Sigmoid colon (tissue), 7 donors: Measurements from ENCODE around the gene PLXDC1. TPM values are rescaled to one million over a fixed set of nuclear protein-coding genes. Genes with fewer than 3 reads are reported as not detected.
A peak's percentile ranks its signal among the peaks of the same experiment; 100 is the strongest.

ENCODE experiments used
- DNase-seq: peaks from one replicate; pipeline ENCODE4 v3.0.0-alpha.2; 2019
- H3K27ac ChIP-seq, 4 donors: fragments of 200-600 bp; sonication (generic); one replicate each; pipeline ENCODE4 v1.5.1; 2016 to 2019; ENCODE audit warnings: mild to moderate bottlenecking in 1 of 4
- H3K27me3 ChIP-seq, 3 donors: fragments of 200-600 bp; sonication (generic); one replicate each; pipeline ENCODE4 v1.5.1; 2019; ENCODE audit warnings: mild to moderate bottlenecking in 1 of 3
- H3K36me3 ChIP-seq, 4 donors: fragments of 200-600 bp; sonication (generic); one replicate each; pipeline ENCODE4 v1.5.1; 2016 to 2019
- H3K4me1 ChIP-seq, 4 donors: fragments of 200-600 bp; sonication (generic); one replicate each; pipeline ENCODE4 v1.5.1; 2017 to 2019
- H3K4me3 ChIP-seq, 4 donors: fragments of 200-600 bp; sonication (generic); one replicate each; pipeline ENCODE4 v1.5.1; 2017 to 2019; ENCODE audit warnings: mild to moderate bottlenecking in 2 of 4, moderate library complexity in 1 of 4
- H3K9me3 ChIP-seq, 4 donors: fragments of 200-600 bp in 3 of 4; sonication (generic) in 3 of 4; one replicate each; pipeline versions ENCODE4 v1.5.1 to v1.6.1; 2013 to 2019
- EP300 ChIP-seq, 4 donors: sonication (generic); formaldehyde crosslinking; IDR thresholded peaks; one replicate each; pipeline ENCODE4 v1.6.1; 2017; ENCODE audit warnings: antibody characterized with exemption in 4 of 4
- POLR2A ChIP-seq, 2 donors: fragments of 450-650 bp; IDR thresholded peaks; one replicate each; pipeline ENCODE4 v1.6.1; 2016; ENCODE audit warnings: antibody characterized with exemption in 2 of 2, mild to moderate bottlenecking in 2 of 2, moderate library complexity in 2 of 2
- POLR2AphosphoS5 ChIP-seq, 4 donors: sonication (generic); formaldehyde crosslinking; IDR thresholded peaks; one replicate each; pipeline ENCODE4 v1.6.1; 2017; ENCODE audit warnings: antibody characterized with exemption in 4 of 4
- WGBS, 2 donors: extraction: QIAGEN DNeasy Blood & Tissue Kit; methylation state at CpG; one replicate each; pipeline ENCODE4 v1.1.7; 2013; 5-methylcytosine and 5-hydroxymethylcytosine counted together
- intact Hi-C: fragments of 100-400 bp; cut with DNase I; formaldehyde crosslinking; loops from one replicate; pipeline ENCODE4 v1.15.1; 2023
- polyA plus RNA-seq, 3 donors: library from polyadenylated mRNA; stranded (reverse); fragments of 200-250 nt; gene quantifications; one replicate each; pipeline ENCODE4 v1.2.3, GENCODE V29; 2013
- total RNA-seq, 4 donors: library from RNA; depleted of rRNA; stranded (reverse); fragments of >200 nt; gene quantifications; one replicate each; pipeline ENCODE4 v1.1.0, GENCODE V29; 2016
- TF ChIP-seq, protein P1 (sequence below), 4 experiments: fragments of 450-650 bp in 3 of 4; fragments of 200-600 bp in 1 of 4; IDR thresholded peaks; one replicate each; pipeline ENCODE4 v1.5.1; 2016 to 2019; ENCODE audit warnings: antibody characterized with exemption in 4 of 4, mild to moderate bottlenecking in 3 of 4, moderate library complexity in 2 of 4
- donor health status: healthy with polysubstance abuse.
- donor health status: Bipolar disorder and iron deficiency.
- donor health status: healthy.

PLXDC1 gene
- total and polyA plus RNA-seq, 7 donors = 1.4 to 13.0 (median 6.2) TPM

DNA sequence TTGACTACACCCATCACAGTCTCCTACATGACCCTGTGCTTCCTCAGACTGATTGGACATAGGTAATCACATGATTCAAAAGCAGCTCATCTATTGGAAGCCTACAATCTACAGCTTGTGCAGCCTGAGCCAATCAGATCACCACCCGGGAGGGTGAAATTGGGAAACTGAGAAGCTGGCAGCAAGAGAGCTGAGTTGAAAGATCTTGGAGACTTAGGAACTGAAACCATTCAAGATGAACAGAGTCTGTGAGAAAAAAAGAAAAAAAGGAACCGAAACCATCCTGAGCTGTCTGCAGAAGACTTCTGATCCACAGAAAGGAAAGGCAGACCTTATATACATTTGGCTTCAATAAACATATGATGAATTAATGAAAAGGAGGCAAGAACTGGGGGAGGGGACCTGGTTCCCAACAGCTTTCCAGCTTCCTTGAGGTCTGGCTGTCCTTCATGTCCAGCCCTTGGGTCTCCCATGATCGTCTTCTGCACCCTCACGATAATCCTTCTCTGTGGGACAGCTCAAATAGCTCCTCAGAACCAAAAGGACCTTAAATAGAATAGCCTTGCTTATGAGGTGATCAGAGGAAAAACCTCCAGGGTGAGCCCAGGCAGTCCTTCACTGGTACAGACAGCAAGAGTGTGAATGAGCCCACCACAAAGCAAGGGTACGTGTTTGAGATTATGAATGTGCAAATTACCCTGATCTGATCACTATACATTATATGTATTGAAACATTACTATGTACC is 32.6 kb downstream of the PLXDC1 start:
- intact Hi-C loops = no loop called here

GRCh38 chr17:39116224-39116623 is 35.2 kb downstream of the PLXDC1 start:
- Histone ChIP-seq H3K4me3 (no peak overlapping the region), H3K4me1 (peaks cover 0 to 14% (median 13%) of the 10 kb centered on the region in 4 donors), H3K27ac (no peak overlapping the region), H3K36me3 (no peaks in the 10 kb centered on the region), H3K27me3 (no peaks in the 10 kb centered on the region), H3K9me3 (no peaks in the 10 kb centered on the region)
- intact Hi-C loops = no loop called here
- DNase-seq = no peak
- TF ChIP-seq POLR2AphosphoS5 (IDR thresholded peaks at IDR 0.05) = no peak
- no peak for TF ChIP-seq EP300 (IDR thresholded peaks at IDR 0.05)
- TF ChIP-seq POLR2A (IDR thresholded peaks at IDR 0.05) = no peak
- TF ChIP-seq, protein P1, sequence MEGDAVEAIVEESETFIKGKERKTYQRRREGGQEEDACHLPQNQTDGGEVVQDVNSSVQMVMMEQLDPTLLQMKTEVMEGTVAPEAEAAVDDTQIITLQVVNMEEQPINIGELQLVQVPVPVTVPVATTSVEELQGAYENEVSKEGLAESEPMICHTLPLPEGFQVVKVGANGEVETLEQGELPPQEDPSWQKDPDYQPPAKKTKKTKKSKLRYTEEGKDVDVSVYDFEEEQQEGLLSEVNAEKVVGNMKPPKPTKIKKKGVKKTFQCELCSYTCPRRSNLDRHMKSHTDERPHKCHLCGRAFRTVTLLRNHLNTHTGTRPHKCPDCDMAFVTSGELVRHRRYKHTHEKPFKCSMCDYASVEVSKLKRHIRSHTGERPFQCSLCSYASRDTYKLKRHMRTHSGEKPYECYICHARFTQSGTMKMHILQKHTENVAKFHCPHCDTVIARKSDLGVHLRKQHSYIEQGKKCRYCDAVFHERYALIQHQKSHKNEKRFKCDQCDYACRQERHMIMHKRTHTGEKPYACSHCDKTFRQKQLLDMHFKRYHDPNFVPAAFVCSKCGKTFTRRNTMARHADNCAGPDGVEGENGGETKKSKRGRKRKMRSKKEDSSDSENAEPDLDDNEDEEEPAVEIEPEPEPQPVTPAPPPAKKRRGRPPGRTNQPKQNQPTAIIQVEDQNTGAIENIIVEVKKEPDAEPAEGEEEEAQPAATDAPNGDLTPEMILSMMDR (IDR thresholded peaks at IDR 0.05) = no peak
- WGBS, 2 donors = 60 to 82% methylated on average over 3 of the region's 3 CpGs

More for the DNA sequence above, 32.6 kb downstream of the PLXDC1 start:
- Histone ChIP-seq H3K9me3 (no peaks in the 10 kb centered on the region), H3K4me3 (no peak overlapping the region), H3K27ac (no peak overlapping the region), H3K4me1 (peaks cover 0 to 14% (median 13%) of the 10 kb centered on the region in 4 donors), H3K36me3 (no peaks in the 10 kb centered on the region), H3K27me3 (no peaks in the 10 kb centered on the region)
- 79 to 90% methylated on average over 5 of the region's 5 CpGs for WGBS, 2 donors
- no peak for DNase-seq
- TF ChIP-seq POLR2AphosphoS5 (IDR thresholded peaks at IDR 0.05) = no peak
- TF ChIP-seq EP300 (IDR thresholded peaks at IDR 0.05) = no peak
- no peak for TF ChIP-seq POLR2A (IDR thresholded peaks at IDR 0.05)
- TF ChIP-seq, protein P1 (IDR thresholded peaks at IDR 0.05) = no peak

- TF ChIP-seq, protein P1 (IDR thresholded peaks at IDR 0.05) = no peak
- TF ChIP-seq EP300 (IDR thresholded peaks at IDR 0.05) (no peak), POLR2AphosphoS5 (IDR thresholded peaks at IDR 0.05) (no peak), POLR2A (IDR thresholded peaks at IDR 0.05) (no peak)
- peak overlapping the region; percentile 33 to 76 (median 54) for H3K27ac ChIP-seq
- H3K27me3 ChIP-seq = no peaks in the 10 kb centered on the region
- no peaks in the 10 kb centered on the region for H3K9me3 ChIP-seq
- DNase-seq = no peak
- H3K4me3 ChIP-seq = peak overlapping the region in 1 of 4 donors; percentile 13
- 40 to 51% methylated on average over 5 of the region's 5 CpGs for WGBS, 2 donors
- H3K36me3 ChIP-seq = no peaks in the 10 kb centered on the region
- intact Hi-C loops = no loop called here
- H3K4me1 ChIP-seq = peaks cover 0 to 14% (median 13%) of the 10 kb centered on the region in 4 donors
Observed at GRCh38 chr17:39115135-39115534, 36.3 kb downstream of the PLXDC1 start.

- Histone ChIP-seq H3K4me3 (peak overlapping the region in 1 of 4 donors; percentile 13), H3K27me3 (no peaks in the 10 kb centered on the region), H3K4me1 (peaks cover 0 to 14% (median 13%) of the 10 kb centered on the region in 4 donors), H3K36me3 (no peaks in the 10 kb centered on the region), H3K27ac (peak overlapping the region; percentile 33 to 76 (median 54)), H3K9me3 (no peaks in the 10 kb centered on the region)
- WGBS, 2 donors = 81 to 87% methylated on average over 14 of the region's 14 CpGs
- peak; percentile 74 for DNase-seq
- TF ChIP-seq POLR2AphosphoS5 (IDR thresholded peaks at IDR 0.05) (peak in 1 of 4 donors; percentile 29), POLR2A (IDR thresholded peaks at IDR 0.05) (no peak)
- intact Hi-C loops = no loop called here
Observed at GRCh38 chr17:39114723-39115122, 36.7 kb downstream of the PLXDC1 start.

DNA sequence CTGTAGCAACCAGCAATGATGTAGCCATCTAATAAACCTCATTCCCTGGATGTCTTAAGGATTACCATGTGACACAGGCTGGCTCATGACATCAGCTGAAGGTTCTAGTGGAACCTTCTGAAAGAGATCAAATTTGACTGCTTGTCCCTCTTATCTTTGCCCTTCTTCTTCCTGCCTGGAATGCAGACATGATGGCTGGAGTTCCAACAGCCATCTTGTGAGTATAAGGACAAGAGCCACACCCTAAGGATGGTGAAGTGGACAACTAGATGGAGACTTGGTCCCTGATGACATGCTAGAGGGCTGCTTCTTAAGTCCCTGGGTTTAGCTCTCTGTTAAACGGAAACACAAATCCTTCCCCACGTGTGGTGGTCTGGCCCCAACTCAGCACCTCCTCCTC is 37.6 kb downstream of the PLXDC1 start:
- Histone ChIP-seq H3K27ac (peak overlapping the region in 1 of 4 donors; percentile 76), H3K36me3 (no peaks in the 10 kb centered on the region), H3K9me3 (no peaks in the 10 kb centered on the region), H3K4me3 (no peak overlapping the region), H3K27me3 (no peaks in the 10 kb centered on the region), H3K4me1 (peaks cover 0 to 14% (median 13%) of the 10 kb centered on the region in 4 donors)
- intact Hi-C loops = no loop called here
- 89 to 94% methylated on average over 2 of the region's 2 CpGs for WGBS, 2 donors
- TF ChIP-seq POLR2AphosphoS5 (IDR thresholded peaks at IDR 0.05) (no peak), EP300 (IDR thresholded peaks at IDR 0.05) (no peak), POLR2A (IDR thresholded peaks at IDR 0.05) (no peak)
- TF ChIP-seq, protein P1 (IDR thresholded peaks at IDR 0.05) = no peak
- DNase-seq = no peak
